Measurements from ENCODE around the gene CRIP1. TPM values are rescaled to one million over a fixed set of nuclear protein-coding genes. Genes with fewer than 3 reads are reported as not detected.

Gene CRIP1
- polyA plus RNA-seq, 3 donors: 688 to 2,084 (median 1,032) TPM

GRCh38 chr14:105484069-105484996 is 2.4 kb upstream of the CRIP1 start:
- 91% methylated on average over 9 of the region's 20 CpGs for WGBS (ENCODE audit: insufficient coverage)
- Histone ChIP-seq H3K36me3 (replicated peaks in 1 of 2; ENCODE audit: control insufficient read depth in 1 of 2, insufficient read depth in 2 of 2, low read length in 2 of 2) (peaks cover 0 to 3% of the 10 kb centered on the region in 2 donors), H3K9ac (ENCODE audit: insufficient read depth, low read length, poor library complexity, severe bottlenecking) (no peak overlapping the region), H3K9me3 (replicated peaks in 1 of 2; ENCODE audit: control insufficient read depth in 1 of 2, insufficient read depth in 1 of 2, low read length in 2 of 2) (peaks cover 0 to 3% of the 10 kb centered on the region in 2 donors), H2AFZ (ENCODE audit: insufficient read depth, low read depth, low read length, poor library complexity, severe bottlenecking) (no peak overlapping the region), H3K27ac (ENCODE audit: low read depth in 1 of 2, low read length in 2 of 2) (no peak overlapping the region), H3K27me3 (ENCODE audit: control insufficient read depth in 2 of 2, insufficient read depth in 2 of 2, low read length in 2 of 2) (peaks cover 4 to 52% of the 10 kb centered on the region in 2 donors), H3K4me3 (replicated peaks in 1 of 3; ENCODE audit: low read depth in 2 of 3, low read length in 3 of 3) (no peak overlapping the region), H3K79me2 (ENCODE audit: insufficient read depth, low read length) (no peaks in the 10 kb centered on the region), H3K4me2 (replicated peaks; ENCODE audit: extremely low read depth, low read length, poor library complexity, severe bottlenecking) (no peak overlapping the region), H4K20me1 (ENCODE audit: insufficient read depth, low read length) (peaks cover 11% of the 10 kb centered on the region), H3K4me1 (ENCODE audit: control insufficient read depth in 1 of 2, insufficient read depth in 2 of 2, low read length in 2 of 2) (peaks cover 76 to 84% of the 10 kb centered on the region in 2 donors)
- peaks cover 40 to 71% (median 43%) of the 10 kb centered on the region in 3 donors for H3K27me3 Mint-ChIP-seq (ENCODE audit: low read depth in 3 of 3)
- peak overlapping the region; percentile 8 to 92 (median 88) for H3K27ac Mint-ChIP-seq
- peaks cover 68% of the 10 kb centered on the region for H3K4me1 Mint-ChIP-seq
- peaks cover 5 to 10% of the 10 kb centered on the region in 2 donors for H3K36me3 Mint-ChIP-seq
- DNase-seq: peak; percentile 35 to 53 (median 44)
- peak overlapping the region; percentile 20 to 85 for H3K4me3 Mint-ChIP-seq
- H3K9me3 Mint-ChIP-seq: peaks cover 0 to 14% (median 6%) of the 10 kb centered on the region in 7 donors
- TF ChIP-seq, protein P1, sequence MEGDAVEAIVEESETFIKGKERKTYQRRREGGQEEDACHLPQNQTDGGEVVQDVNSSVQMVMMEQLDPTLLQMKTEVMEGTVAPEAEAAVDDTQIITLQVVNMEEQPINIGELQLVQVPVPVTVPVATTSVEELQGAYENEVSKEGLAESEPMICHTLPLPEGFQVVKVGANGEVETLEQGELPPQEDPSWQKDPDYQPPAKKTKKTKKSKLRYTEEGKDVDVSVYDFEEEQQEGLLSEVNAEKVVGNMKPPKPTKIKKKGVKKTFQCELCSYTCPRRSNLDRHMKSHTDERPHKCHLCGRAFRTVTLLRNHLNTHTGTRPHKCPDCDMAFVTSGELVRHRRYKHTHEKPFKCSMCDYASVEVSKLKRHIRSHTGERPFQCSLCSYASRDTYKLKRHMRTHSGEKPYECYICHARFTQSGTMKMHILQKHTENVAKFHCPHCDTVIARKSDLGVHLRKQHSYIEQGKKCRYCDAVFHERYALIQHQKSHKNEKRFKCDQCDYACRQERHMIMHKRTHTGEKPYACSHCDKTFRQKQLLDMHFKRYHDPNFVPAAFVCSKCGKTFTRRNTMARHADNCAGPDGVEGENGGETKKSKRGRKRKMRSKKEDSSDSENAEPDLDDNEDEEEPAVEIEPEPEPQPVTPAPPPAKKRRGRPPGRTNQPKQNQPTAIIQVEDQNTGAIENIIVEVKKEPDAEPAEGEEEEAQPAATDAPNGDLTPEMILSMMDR (IDR thresholded peaks at IDR 0.05): no peak
- intact Hi-C loops (cut with micrococcal nuclease): loop anchor here (5.0 to 10.0 kb wide), 2 partner anchors 412 to 420 kb away; partner anchors contain the start of gene GPR132 (in 1 of the 2)

DNA sequence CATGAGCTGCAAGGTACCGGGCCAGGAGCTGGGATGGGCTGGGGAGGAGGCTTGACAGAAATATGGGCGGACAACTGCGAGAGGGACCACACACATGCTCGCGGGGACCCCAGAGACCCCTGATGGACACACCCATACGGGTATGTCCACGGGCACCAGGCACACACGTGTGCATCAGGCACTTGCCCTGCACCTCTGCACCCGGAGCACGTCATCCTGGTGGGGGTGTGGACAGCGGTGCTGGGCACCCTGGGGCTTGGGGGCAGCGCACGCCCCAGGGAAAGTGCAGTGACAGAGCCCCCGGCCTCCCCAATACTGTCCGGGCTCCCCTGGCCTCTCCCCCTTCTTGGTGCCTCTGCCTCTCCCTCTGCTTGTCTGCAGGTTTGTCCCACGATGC is 1.7 kb upstream of the CRIP1 start:
- H3K4me2 ChIP-seq (replicated peaks; ENCODE audit: extremely low read depth, low read length, poor library complexity, severe bottlenecking): no peak overlapping the region
- Mint-ChIP-seq H3K9me3 (peaks cover 0 to 8% (median 2%) of the 10 kb centered on the region in 7 donors), H3K27me3 (ENCODE audit: low read depth in 3 of 3) (peaks cover 34 to 65% (median 37%) of the 10 kb centered on the region in 3 donors), H3K27ac (peak overlapping the region in 6 of 7 donors; percentile 8 to 92 (median 88)), H3K4me3 (peak overlapping the region in 1 of 2 donors; percentile 85), H3K36me3 (peaks cover 5 to 12% of the 10 kb centered on the region in 2 donors), H3K4me1 (peaks cover 67% of the 10 kb centered on the region)
- TF ChIP-seq, protein P1 (IDR thresholded peaks at IDR 0.05): no peak
- WGBS (ENCODE audit: insufficient coverage): 93% methylated on average over 13 of the region's 16 CpGs
- no peaks in the 10 kb centered on the region for H3K79me2 ChIP-seq (ENCODE audit: insufficient read depth, low read length)
- H3K9me3 ChIP-seq (replicated peaks in 1 of 2; ENCODE audit: control insufficient read depth in 1 of 2, insufficient read depth in 1 of 2, low read length in 2 of 2): no peaks in the 10 kb centered on the region
- peaks cover 2 to 45% of the 10 kb centered on the region in 2 donors for H3K27me3 ChIP-seq (ENCODE audit: control insufficient read depth in 2 of 2, insufficient read depth in 2 of 2, low read length in 2 of 2)
- intact Hi-C loops (cut with micrococcal nuclease): loop anchor here (5.0 to 10.0 kb wide), 2 partner anchors 413 to 420 kb away; partner anchors contain the start of gene GPR132 (in 1 of the 2)
- peaks cover 0 to 3% of the 10 kb centered on the region in 2 donors for H3K36me3 ChIP-seq (replicated peaks in 1 of 2; ENCODE audit: control insufficient read depth in 1 of 2, insufficient read depth in 2 of 2, low read length in 2 of 2)
- H3K27ac ChIP-seq (ENCODE audit: low read depth in 1 of 2, low read length in 2 of 2): no peak overlapping the region
- no peak overlapping the region for H3K9ac ChIP-seq (ENCODE audit: insufficient read depth, low read length, poor library complexity, severe bottlenecking)
- H4K20me1 ChIP-seq (ENCODE audit: insufficient read depth, low read length): peaks cover 13% of the 10 kb centered on the region
- DNase-seq: no peak
- H3K4me3 ChIP-seq (replicated peaks in 1 of 3; ENCODE audit: low read depth in 2 of 3, low read length in 3 of 3): no peak overlapping the region
- peaks cover 81 to 91% of the 10 kb centered on the region in 2 donors for H3K4me1 ChIP-seq (ENCODE audit: control insufficient read depth in 1 of 2, insufficient read depth in 2 of 2, low read length in 2 of 2)
- no peak overlapping the region for H2AFZ ChIP-seq (ENCODE audit: insufficient read depth, low read depth, low read length, poor library complexity, severe bottlenecking)

All from CD14-positive monocyte (primary cell).